Keratinocyte (primary cell): ENCODE measurements around the gene NDUFAF3. TPM values are rescaled to one million over a fixed set of nuclear protein-coding genes. Genes with fewer than 3 reads are reported as not detected.

ENCODE experiments used
- DNase-seq: peaks from one replicate; pipeline ENCODE4 v3.0.0-alpha.2; 2011; ENCODE audit warnings: low read depth, missing footprints, low spot score
- FAIRE-seq: peaks from 2 replicates; lab custom pipeline; 2011; peaks lifted over from hg19 to GRCh38; lab: Jason Lieb, UNC
- H2AFZ ChIP-seq: 2 replicates; pipeline ENCODE4 v1.6.0; 2012; ENCODE audit warnings: low read length, control low read depth, inconsistent platforms; ENCODE audit not compliant: control insufficient read depth
- H3K27ac ChIP-seq: 2 replicates; pipeline ENCODE4 v1.5.1; 2011; ENCODE audit warnings: low read length; ENCODE audit not compliant: control insufficient read depth, insufficient read depth
- H3K27me3 ChIP-seq: 3 replicates; pipeline ENCODE4 v1.6.0; 2011; ENCODE audit warnings: low read length; ENCODE audit not compliant: control insufficient read depth, insufficient read depth; ENCODE audit errors: extremely low read depth
- H3K36me3 ChIP-seq, 2 experiments: 2 replicates in 1 of 2; 3 replicates in 1 of 2; pipeline ENCODE4 v1.5.1; 2011; ENCODE audit warnings: low read length in 2 of 2, mild to moderate bottlenecking in 1 of 2; ENCODE audit not compliant: control insufficient read depth in 2 of 2, insufficient read depth in 2 of 2; ENCODE audit errors: extremely low read depth in 1 of 2
- H3K4me1 ChIP-seq: 3 replicates; pipeline ENCODE4 v1.5.1; 2011; ENCODE audit warnings: low read length; ENCODE audit not compliant: control insufficient read depth, insufficient read depth; ENCODE audit errors: extremely low read depth
- H3K4me2 ChIP-seq: 3 replicates; pipeline ENCODE4 v1.6.0; 2011; ENCODE audit warnings: low read depth, low read length; ENCODE audit not compliant: control insufficient read depth, insufficient read depth; ENCODE audit errors: extremely low read depth
- H3K4me3 ChIP-seq, 3 experiments: fragments of 200-600 bp in 1 of 3; sonication (generic) in 1 of 3; 2 replicates in 2 of 3; 3 replicates in 1 of 3; pipeline ENCODE4 v1.5.1; 2011 to 2016; ENCODE audit warnings: low read length in 3 of 3, mild to moderate bottlenecking in 3 of 3, control low read depth in 2 of 3, inconsistent platforms in 1 of 3, low read depth in 1 of 3, mixed read lengths in 1 of 3, mixed run types in 1 of 3, moderate library complexity in 1 of 3; ENCODE audit not compliant: control insufficient read depth in 2 of 3, insufficient read depth in 2 of 3; ENCODE audit errors: extremely low read depth in 1 of 3
- H3K79me2 ChIP-seq: 2 replicates; pipeline ENCODE4 v1.6.0; 2012; ENCODE audit warnings: low read length; ENCODE audit not compliant: control insufficient read depth, insufficient read depth
- H3K9ac ChIP-seq: 3 replicates; pipeline ENCODE4 v1.6.0; 2011; ENCODE audit warnings: low read length; ENCODE audit not compliant: control insufficient read depth, insufficient read depth; ENCODE audit errors: extremely low read depth
- H3K9me1 ChIP-seq: 3 replicates; pipeline ENCODE4 v1.6.0; 2011; ENCODE audit warnings: low read length; ENCODE audit not compliant: control insufficient read depth, insufficient read depth; ENCODE audit errors: extremely low read depth
- H3K9me3 ChIP-seq: 2 replicates; pipeline ENCODE4 v1.5.1; 2012; ENCODE audit warnings: low read depth, low read length; ENCODE audit not compliant: control insufficient read depth
- H4K20me1 ChIP-seq: 3 replicates; pipeline ENCODE4 v1.6.0; 2011; ENCODE audit warnings: low read length; ENCODE audit not compliant: control insufficient read depth, insufficient read depth; ENCODE audit errors: extremely low read depth
- CTCF ChIP-seq, 3 experiments: IDR thresholded peaks in 1 of 3; conservative IDR thresholded peaks in 1 of 3; optimal IDR thresholded peaks in 1 of 3; 2 replicates in 2 of 3; 3 replicates in 1 of 3; pipeline versions ENCODE3 to v1.5.1; 2011; ENCODE audit warnings: low read length in 3 of 3, mild to moderate bottlenecking in 3 of 3, moderate library complexity in 2 of 3, control low read depth in 1 of 3, inconsistent platforms in 1 of 3; ENCODE audit not compliant: insufficient read depth in 2 of 3; ENCODE audit errors: extremely low read depth in 1 of 3
- EZH2 ChIP-seq: IDR thresholded peaks from one replicate; pipeline ENCODE4 v1.6.1; 2012; ENCODE audit warnings: inconsistent platforms, mild to moderate bottlenecking, low read length, moderate library complexity
- dilution Hi-C: fragments of 300-500 bp; cut with MboI; formaldehyde crosslinking; loops from one replicate; pipeline ENCODE4 v1.7.0; 2020; ENCODE audit warnings: low sequenced_read_pairs; ENCODE audit not compliant: extremely low pct_ligation_motif_present
- polyA plus RNA-seq, 5 experiments: library from polyadenylated mRNA; depleted of rRNA in 3 of 5; stranded (reverse) in 3 of 5; stranded (forward) in 1 of 5; unstranded in 1 of 5; fragments of >200 nt; gene quantifications; 1 replicate in 1 of 5; 2 replicates in 3 of 5; 3 replicates in 1 of 5; pipeline versions ENCODE4 v1.2.1 to v1.2.3, GENCODE V29; 2011 to 2012; ENCODE audit warnings: missing spikeins in 2 of 5, low read depth in 1 of 5, low replicate concordance in 1 of 5

The NDUFAF3 gene
- polyA plus RNA-seq, 1 donor (not counting 4 experiments of a cell fraction or from before 2014, with no cell fraction given) = 38.3 TPM

- Histone ChIP-seq H3K9me1 (no peaks in the 10 kb centered on the region), H3K9me3 (no peaks in the 10 kb centered on the region), H3K27ac (peak overlapping the region; percentile 91), H3K4me2 (peak overlapping the region; percentile 99), H3K27me3 (no peaks in the 10 kb centered on the region), H3K79me2 (peaks cover 46% of the 10 kb centered on the region), H3K9ac (peak overlapping the region; percentile 90), H3K36me3 (peaks cover 16 to 30% of the 10 kb centered on the region in 2 experiments), H2AFZ (peak overlapping the region; percentile 26), H3K4me3 (peak overlapping the region; percentile 80 to 97 (median 93)), H4K20me1 (peaks cover 8% of the 10 kb centered on the region), H3K4me1 (peaks cover 36% of the 10 kb centered on the region)
- DNase-seq (no peak), FAIRE-seq (no peak)
- dilution Hi-C loops = no loop called here
- TF ChIP-seq CTCF (optimal IDR thresholded peaks at IDR 0.05 in 1 of 3, IDR thresholded peaks at IDR 0.05 in 1 of 3, conservative IDR thresholded peaks at IDR 0.05 in 1 of 3; ENCODE audit: extremely low read depth in 1 of 3, insufficient read depth in 2 of 3, low read length in 3 of 3) = no peak
- no peak for TF ChIP-seq EZH2
Observed at GRCh38 chr3:49019941-49020329, 2.0 kb upstream of the NDUFAF3 start.

GRCh38 chr3:49020330-49021212 lies 1.4 kb upstream of the NDUFAF3 start:
- peaks cover 8% of the 10 kb centered on the region for H4K20me1 ChIP-seq
- H3K9ac ChIP-seq = peak overlapping the region; percentile 90
- FAIRE-seq = no peak
- peak overlapping the region; percentile 26 for H2AFZ ChIP-seq
- H3K36me3 ChIP-seq = peaks cover 19 to 30% of the 10 kb centered on the region in 2 experiments
- DNase-seq = no peak
- H3K4me1 ChIP-seq = peaks cover 36% of the 10 kb centered on the region
- H3K9me1 ChIP-seq = no peaks in the 10 kb centered on the region
- peaks cover 51% of the 10 kb centered on the region for H3K79me2 ChIP-seq
- H3K27me3 ChIP-seq = no peaks in the 10 kb centered on the region
- no peaks in the 10 kb centered on the region for H3K9me3 ChIP-seq
- TF ChIP-seq EZH2 = no peak
- TF ChIP-seq CTCF (optimal IDR thresholded peaks at IDR 0.05 in 1 of 3, IDR thresholded peaks at IDR 0.05 in 1 of 3, conservative IDR thresholded peaks at IDR 0.05 in 1 of 3; ENCODE audit: extremely low read depth in 1 of 3, insufficient read depth in 2 of 3, low read length in 3 of 3) = no peak
- peak overlapping the region; percentile 91 for H3K27ac ChIP-seq
- peak overlapping the region; percentile 99 for H3K4me2 ChIP-seq
- peak overlapping the region; percentile 80 to 97 (median 93) for H3K4me3 ChIP-seq
- dilution Hi-C loops = no loop called here
